Lower lobe of right lung (tissue), 2 donors: ENCODE results near the gene BST1. TPM values are rescaled to one million over a fixed set of nuclear protein-coding genes. Genes with fewer than 3 reads are reported as not detected.

Experiments
- ATAC-seq, 2 donors: fragments of 200-7000 bp; cut with Tn5 transposase; one replicate each; pipeline ENCODE4 v1.9.1; 2020 to 2022; ENCODE audit warnings: mild to moderate bottlenecking in 2 of 2, moderate library complexity in 2 of 2
- DNase-seq: peaks from one replicate; pipeline ENCODE4 v3.0.0-alpha.2; 2020
- H3K27ac ChIP-seq: fragments of 200-600 bp; one replicate; pipeline ENCODE4 v1.8.0; 2022
- H3K27me3 ChIP-seq: fragments of 200-600 bp; one replicate; pipeline ENCODE4 v1.8.0; 2022; ENCODE audit warnings: low read depth
- H3K36me3 ChIP-seq: fragments of 200-600 bp; one replicate; pipeline ENCODE4 v1.8.0; 2022; ENCODE audit warnings: mild to moderate bottlenecking
- H3K4me1 ChIP-seq: fragments of 200-600 bp; one replicate; pipeline ENCODE4 v1.8.0; 2022
- H3K4me3 ChIP-seq: fragments of 200-600 bp; one replicate; pipeline ENCODE4 v1.8.0; 2022; ENCODE audit warnings: mild to moderate bottlenecking
- H3K9me3 ChIP-seq: fragments of 200-600 bp; one replicate; pipeline ENCODE4 v1.8.0; 2022
- intact Hi-C: fragments of 100-400 bp; cut with DNase I; formaldehyde crosslinking; loops from one replicate; pipeline ENCODE4 v1.11.0; 2022
- total RNA-seq: library from RNA; stranded (reverse); fragmentation: NEBNext Ultra II Directional; extraction: Animal tissue kit (Norgen Biotek cat#: 25700); gene quantifications from one replicate; pipeline ENCODE4 v1.2.1, GENCODE V29; 2021
- TF ChIP-seq, protein P1 (sequence below): fragments of 200-600 bp; IDR thresholded peaks from one replicate; pipeline ENCODE4 v1.8.0; 2022; ENCODE audit warnings: antibody characterized with exemption, mild to moderate bottlenecking
- donor health status: DM: no; HTN: yes; CAD: no; lungs with severe emphysema.

BST1 gene
- total RNA-seq, 1 donor from 2014 or later = 17.8 TPM

DNA sequence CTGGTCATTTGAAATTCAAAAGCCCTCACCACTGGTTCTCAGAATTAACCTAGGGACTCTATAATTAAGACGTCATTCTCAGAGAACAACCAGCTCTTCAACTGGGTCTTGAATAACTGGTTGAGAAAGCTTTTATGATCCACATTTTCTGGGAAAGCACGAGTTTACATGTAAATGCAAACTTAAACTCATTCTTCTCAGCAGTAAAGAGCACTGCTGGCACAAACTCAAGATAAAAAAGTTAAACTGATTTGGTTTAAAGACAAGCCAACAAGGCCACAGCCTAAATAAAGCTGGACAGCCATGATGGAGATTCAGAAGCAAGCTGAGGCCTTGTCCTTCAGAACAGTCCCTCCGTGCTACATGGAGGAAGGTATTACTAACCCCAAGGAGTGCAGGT, 13.2 kb downstream of the BST1 start:
- H3K9me3 ChIP-seq = no peaks in the 10 kb centered on the region
- peaks cover 20% of the 10 kb centered on the region for H3K4me1 ChIP-seq
- intact Hi-C loops = no loop called here
- DNase-seq = no peak
- H3K27ac ChIP-seq = no peak overlapping the region
- no peak overlapping the region for H3K4me3 ChIP-seq
- H3K27me3 ChIP-seq = no peaks in the 10 kb centered on the region
- ATAC-seq = no peak
- H3K36me3 ChIP-seq = no peaks in the 10 kb centered on the region
- TF ChIP-seq, protein P1, sequence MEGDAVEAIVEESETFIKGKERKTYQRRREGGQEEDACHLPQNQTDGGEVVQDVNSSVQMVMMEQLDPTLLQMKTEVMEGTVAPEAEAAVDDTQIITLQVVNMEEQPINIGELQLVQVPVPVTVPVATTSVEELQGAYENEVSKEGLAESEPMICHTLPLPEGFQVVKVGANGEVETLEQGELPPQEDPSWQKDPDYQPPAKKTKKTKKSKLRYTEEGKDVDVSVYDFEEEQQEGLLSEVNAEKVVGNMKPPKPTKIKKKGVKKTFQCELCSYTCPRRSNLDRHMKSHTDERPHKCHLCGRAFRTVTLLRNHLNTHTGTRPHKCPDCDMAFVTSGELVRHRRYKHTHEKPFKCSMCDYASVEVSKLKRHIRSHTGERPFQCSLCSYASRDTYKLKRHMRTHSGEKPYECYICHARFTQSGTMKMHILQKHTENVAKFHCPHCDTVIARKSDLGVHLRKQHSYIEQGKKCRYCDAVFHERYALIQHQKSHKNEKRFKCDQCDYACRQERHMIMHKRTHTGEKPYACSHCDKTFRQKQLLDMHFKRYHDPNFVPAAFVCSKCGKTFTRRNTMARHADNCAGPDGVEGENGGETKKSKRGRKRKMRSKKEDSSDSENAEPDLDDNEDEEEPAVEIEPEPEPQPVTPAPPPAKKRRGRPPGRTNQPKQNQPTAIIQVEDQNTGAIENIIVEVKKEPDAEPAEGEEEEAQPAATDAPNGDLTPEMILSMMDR = no peak

DNA sequence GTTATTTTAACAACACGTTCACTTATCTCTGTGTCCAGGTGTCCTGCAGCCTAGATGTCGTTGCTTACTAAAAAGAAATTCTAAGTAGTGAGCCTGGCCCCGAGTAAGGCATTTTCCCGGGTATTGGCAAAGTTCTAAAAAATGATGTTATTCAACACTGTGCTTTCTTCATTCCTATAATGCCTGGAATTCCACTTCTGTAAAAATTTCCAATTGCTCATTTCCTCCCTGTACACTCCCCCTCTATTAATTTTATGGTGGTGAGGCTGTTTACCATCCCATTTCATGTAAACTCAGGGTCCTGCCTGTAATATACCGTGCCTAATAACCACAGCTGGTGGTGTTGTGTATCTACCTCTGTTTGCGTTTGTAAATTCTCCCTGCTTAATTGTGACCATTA, 14.2 kb downstream of the BST1 start:
- no peak for ATAC-seq
- no peak for DNase-seq
- TF ChIP-seq, protein P1 = no peak

DNA sequence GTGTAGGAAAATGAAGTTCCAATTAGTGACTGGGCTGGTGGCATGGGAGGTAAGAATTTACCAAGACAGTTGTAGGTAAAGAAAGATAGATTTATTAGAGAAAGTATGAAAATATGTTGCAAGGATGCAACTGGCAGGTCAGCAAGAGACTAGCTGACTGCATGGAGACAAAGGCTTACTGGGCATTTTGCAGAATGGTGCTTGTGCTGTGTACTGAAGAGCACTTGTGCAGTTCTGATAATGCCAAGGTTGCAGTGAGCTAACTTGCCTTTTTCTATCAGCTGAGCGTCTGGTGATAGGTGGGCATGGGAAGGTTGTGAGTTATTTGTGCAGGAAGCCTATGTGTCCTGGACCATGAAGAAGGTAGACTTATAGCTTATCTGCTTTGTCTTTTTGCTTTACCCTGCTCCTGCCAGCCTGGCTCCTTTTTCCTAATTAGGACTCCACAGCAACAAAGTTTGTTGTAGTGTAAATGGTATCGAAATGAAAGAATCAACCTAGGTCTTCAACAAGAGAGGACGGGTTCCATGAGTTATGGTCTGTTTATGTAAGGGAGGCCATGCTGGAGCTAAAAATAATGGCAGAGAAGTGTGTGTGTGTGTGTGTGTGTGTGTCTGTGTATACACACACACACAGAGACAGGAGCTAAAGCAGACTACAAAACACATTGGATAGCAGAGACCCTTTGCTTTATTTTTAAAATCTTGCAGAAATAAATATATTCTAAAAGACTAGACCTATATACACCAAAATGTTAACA, 15.0 kb downstream of the BST1 start:
- H3K36me3 ChIP-seq = no peaks in the 10 kb centered on the region
- H3K4me3 ChIP-seq = no peak overlapping the region
- peaks cover 20% of the 10 kb centered on the region for H3K4me1 ChIP-seq
- ATAC-seq (peak; percentile 53 to 58), DNase-seq (no peak)
- H3K27me3 ChIP-seq = no peaks in the 10 kb centered on the region
- TF ChIP-seq, protein P1 = no peak
- no peaks in the 10 kb centered on the region for H3K9me3 ChIP-seq
- intact Hi-C loops = no loop called here
- H3K27ac ChIP-seq = no peak overlapping the region

More for the DNA sequence above, 14.2 kb downstream of the BST1 start:
- peaks cover 20% of the 10 kb centered on the region for H3K4me1 ChIP-seq
- no peaks in the 10 kb centered on the region for H3K36me3 ChIP-seq
- intact Hi-C loops = no loop called here
- H3K27ac ChIP-seq = no peak overlapping the region
- H3K9me3 ChIP-seq = no peaks in the 10 kb centered on the region
- H3K27me3 ChIP-seq = no peaks in the 10 kb centered on the region
- H3K4me3 ChIP-seq = no peak overlapping the region

DNA sequence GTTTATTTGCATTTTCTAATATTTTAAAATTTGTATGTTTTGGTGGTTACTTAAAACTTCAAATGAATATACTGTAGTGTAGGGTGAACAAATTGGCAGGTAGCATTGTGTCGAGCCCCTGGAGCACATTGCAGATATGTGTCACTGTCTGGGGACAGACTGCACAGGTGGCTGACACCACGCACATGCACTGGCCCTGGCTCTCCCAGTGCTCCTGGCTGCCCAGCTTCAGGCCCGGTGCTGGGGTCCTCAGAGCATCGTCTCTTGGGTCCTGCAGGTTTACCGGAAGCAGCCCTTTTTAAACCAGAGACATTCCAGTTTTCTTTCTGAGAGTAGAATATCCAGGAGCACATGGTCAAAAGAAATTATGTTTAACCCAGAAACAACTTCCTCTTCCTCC, 15.6 kb downstream of the BST1 start:
- peaks cover 20% of the 10 kb centered on the region for H3K4me1 ChIP-seq

DNA sequence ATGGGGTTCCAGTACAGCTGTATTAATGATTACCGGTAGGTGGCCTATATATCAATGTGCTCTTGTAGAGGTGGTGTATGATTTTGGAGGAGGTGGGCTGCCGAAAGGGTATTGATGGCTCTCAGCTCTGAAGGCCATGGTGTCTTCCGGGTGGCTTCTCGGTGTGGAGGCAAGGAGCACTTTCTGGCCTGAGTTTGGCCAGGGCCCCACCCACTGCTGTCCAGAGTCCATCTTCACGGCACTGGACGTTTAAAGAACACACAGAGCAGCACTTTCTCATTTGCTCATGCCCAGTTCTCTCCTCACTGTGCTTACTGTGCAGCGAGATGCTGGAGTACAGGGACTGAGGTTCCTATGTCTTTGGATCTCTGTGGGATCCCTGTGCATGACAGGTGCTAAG, 16.1 kb downstream of the BST1 start:
- ATAC-seq = no peak
- Histone ChIP-seq H3K27ac (no peak overlapping the region), H3K36me3 (no peaks in the 10 kb centered on the region), H3K4me1 (peaks cover 20% of the 10 kb centered on the region), H3K27me3 (no peaks in the 10 kb centered on the region), H3K9me3 (no peaks in the 10 kb centered on the region), H3K4me3 (no peak overlapping the region)
- intact Hi-C loops = no loop called here
- TF ChIP-seq, protein P1 = no peak
- DNase-seq = no peak

More for the DNA sequence above, 15.6 kb downstream of the BST1 start:
- TF ChIP-seq, protein P1 = no peak
- intact Hi-C loops = no loop called here
- Histone ChIP-seq H3K36me3 (no peaks in the 10 kb centered on the region), H3K27ac (no peak overlapping the region), H3K4me3 (no peak overlapping the region), H3K27me3 (no peaks in the 10 kb centered on the region), H3K9me3 (no peaks in the 10 kb centered on the region)
- DNase-seq (no peak), ATAC-seq (no peak)
